OCI-LY1 (cell line): ENCODE data around the gene AKR1C8.

ENCODE experiments used
- CTCF ChIP-seq: fragments of 200-600 bp; sonication (generic), shearing (Covaris generic); IDR thresholded peaks from 2 replicates; pipeline ENCODE4 v1.5.1; 2017; ENCODE audit warnings: mild to moderate bottlenecking, antibody characterized with exemption, low read length, moderate library complexity, mixed read lengths
- EZH2 ChIP-seq: fragments of 200-600 bp; sonication (generic), shearing (Covaris generic); IDR thresholded peaks from 2 replicates; pipeline ENCODE4 v1.8.0; 2017; ENCODE audit warnings: borderline replicate concordance, mixed run types, mild to moderate bottlenecking, antibody characterized with exemption, low read length, moderate library complexity, mixed read lengths

GRCh38 chr10:5233324-5233723 is 48.4 kb upstream of the AKR1C8 start:
- TF ChIP-seq CTCF (no peak), EZH2 (no peak)
